Coronary artery (tissue), 2 donors: ENCODE measurements around the gene NOC4L.

Source experiments
- DNase-seq: peaks from one replicate; pipeline ENCODE4 v3.0.0-alpha.2; 2017; ENCODE audit warnings: low spot score
- H3K27ac ChIP-seq, 2 donors: fragments of 200-600 bp; sonication (generic); one replicate each; pipeline ENCODE4 v1.5.1; 2016 to 2019
- H3K4me3 ChIP-seq: fragments of 200-600 bp; sonication (generic); 2 replicates; pipeline ENCODE4 v1.5.1; 2016; ENCODE audit warnings: mild to moderate bottlenecking, moderate library complexity
- TF ChIP-seq, protein P1 (sequence below): fragments of 200-600 bp; sonication (generic); IDR thresholded peaks from one replicate; pipeline ENCODE4 v1.5.1; 2019; ENCODE audit warnings: antibody characterized with exemption

The NOC4L gene

DNA sequence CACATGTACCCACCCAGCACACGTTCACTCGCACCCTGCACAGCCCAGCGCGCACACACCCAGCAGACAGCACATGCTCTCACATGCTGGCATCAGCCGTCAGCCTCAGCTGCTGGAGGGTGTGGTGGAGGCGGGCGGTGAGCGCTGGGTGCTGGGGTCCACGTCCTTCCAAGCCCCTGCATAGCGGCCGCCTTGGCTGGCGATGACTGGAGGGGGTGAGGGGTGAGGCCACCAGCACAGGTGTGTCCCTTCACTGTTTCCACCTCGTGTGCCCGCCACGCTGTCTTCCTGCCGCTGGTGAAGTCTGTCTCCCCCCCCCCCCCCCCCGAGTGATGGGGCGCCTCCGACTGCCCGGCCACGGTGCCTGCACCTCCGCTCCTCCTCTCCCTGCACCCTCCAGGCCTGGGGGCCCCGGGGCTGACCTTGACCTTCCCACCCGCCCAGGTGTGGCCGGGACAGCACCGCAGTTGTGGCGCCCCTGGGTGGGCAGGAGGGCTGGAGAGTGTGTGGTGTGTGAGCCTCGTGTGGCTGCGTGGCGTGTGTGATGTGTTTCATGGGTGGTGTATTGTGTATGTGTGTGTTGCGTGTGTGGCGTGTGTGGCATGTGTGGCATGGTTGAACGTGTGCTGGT lies 37.4 kb downstream of the NOC4L start:
- Histone ChIP-seq H3K4me3 (no peak overlapping the region), H3K27ac (no peak overlapping the region)
- DNase-seq = no peak
- TF ChIP-seq, protein P1, sequence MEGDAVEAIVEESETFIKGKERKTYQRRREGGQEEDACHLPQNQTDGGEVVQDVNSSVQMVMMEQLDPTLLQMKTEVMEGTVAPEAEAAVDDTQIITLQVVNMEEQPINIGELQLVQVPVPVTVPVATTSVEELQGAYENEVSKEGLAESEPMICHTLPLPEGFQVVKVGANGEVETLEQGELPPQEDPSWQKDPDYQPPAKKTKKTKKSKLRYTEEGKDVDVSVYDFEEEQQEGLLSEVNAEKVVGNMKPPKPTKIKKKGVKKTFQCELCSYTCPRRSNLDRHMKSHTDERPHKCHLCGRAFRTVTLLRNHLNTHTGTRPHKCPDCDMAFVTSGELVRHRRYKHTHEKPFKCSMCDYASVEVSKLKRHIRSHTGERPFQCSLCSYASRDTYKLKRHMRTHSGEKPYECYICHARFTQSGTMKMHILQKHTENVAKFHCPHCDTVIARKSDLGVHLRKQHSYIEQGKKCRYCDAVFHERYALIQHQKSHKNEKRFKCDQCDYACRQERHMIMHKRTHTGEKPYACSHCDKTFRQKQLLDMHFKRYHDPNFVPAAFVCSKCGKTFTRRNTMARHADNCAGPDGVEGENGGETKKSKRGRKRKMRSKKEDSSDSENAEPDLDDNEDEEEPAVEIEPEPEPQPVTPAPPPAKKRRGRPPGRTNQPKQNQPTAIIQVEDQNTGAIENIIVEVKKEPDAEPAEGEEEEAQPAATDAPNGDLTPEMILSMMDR = no peak

DNA sequence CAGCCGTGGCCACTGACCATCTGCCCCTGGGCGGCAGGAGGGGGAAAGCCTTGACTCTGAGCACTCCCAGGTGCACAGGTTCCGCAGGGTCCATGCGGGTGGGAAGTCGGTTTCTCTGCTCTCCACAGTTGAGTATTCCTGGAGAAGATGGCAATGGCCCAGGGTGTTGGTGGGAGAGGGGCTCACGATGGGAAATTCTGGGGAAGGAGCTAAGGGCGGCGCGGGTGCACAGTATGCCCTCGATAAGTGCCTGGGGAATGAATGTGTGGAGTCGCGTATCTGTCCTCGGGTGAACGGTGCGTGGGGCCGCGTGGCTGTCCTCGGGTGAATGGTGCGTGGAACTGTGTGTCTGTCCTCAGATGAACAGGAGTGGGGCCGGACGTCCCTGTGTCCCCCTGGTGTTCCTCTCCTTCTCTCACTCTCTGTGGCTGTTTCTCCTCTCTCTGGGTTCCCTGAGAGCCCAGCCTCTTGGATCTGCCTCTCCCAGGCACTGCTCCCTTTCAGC lies 38.0 kb downstream of the NOC4L start:
- Histone ChIP-seq H3K4me3 (no peak overlapping the region), H3K27ac (no peak overlapping the region)
- TF ChIP-seq, protein P1 = no peak
- no peak for DNase-seq

DNA sequence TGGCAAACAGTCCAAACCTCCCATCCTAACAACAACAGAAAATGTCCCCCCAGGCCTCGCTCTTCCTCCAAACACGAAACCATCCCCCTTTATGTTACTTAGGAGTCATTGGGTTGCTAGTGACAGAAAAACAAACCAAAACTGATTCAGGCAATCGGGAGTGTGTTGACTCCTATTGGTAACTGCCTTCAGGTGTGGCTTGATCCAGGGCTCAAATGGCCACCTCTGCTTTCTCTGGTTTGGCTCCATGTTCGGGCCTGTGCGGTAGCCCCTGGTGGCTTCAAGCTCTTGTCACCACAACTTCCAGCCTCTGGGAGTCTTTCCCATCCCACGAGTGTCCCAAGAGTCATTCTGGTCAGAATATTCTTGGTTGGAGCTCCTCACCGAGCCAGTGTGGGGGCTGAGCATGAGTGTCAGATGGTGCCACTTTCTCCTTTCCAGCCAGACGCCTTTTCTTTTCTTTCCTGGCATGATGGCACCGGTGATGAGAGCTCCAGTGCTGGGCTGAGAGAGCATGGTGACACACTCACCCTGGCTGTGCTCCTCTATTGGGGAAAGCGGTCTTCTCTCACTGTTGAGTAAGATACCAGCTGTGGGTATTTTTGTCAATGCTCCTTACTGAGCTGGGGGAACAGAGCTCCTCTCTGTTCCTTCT lies 38.6 kb downstream of the NOC4L start:
- H3K4me3 ChIP-seq = no peak overlapping the region
- H3K27ac ChIP-seq = no peak overlapping the region
- no peak for DNase-seq
- TF ChIP-seq, protein P1 = no peak

DNA sequence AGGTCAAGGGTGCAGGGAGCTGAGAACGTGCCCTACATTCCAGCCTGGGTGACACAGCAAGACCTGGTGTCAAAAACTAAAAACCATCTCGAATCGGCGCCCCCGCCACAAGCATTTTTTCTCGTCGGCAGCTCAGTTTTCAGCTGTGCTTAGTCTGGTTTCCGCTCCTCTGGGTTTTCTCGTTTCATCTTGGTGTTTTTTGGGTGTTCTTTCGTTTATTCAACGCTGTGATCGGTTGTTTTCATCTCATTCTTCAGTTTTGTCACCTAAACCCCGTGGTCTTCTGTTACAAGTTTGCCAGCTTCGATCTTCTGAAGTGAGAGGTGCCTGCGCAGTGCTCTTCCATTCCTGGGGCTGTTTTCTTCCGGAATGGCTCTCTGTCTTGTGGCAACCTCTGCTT lies 41.4 kb downstream of the NOC4L start:
- Histone ChIP-seq H3K27ac (no peak overlapping the region), H3K4me3 (no peak overlapping the region)
- TF ChIP-seq, protein P1 = no peak
- DNase-seq = no peak

DNA sequence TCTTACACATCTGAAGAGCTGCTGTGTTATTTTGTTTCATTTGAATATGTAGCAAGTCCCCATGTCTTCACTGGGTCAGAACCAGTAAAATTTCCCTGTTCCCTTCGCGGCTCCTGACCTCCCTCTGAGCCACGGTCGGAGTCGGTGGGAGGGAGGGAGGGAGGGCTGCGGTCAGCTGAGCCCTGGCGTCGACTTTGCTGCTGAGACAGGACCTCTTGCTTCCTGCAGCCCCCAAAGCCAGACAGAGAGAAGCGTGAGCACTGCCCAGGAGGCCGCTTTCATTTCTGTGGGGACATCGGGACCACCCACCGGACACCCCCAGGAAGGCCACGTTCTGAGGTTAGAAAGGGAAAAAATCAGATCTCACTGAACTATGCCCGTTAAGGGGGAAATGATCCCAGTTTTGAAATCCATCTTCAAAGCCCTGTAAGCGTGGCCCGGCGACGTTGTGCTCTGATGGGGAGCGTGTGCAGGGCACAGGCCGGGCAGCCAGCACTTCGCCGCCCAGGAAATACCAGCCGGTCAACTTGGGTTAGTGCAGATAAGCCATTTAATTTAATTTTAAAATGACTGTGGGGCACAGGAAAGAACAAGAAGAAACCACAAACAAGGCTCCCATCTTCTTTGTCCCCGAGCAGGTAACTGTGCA lies 42.1 kb downstream of the NOC4L start:
- TF ChIP-seq, protein P1 = no peak
- peak overlapping the region; percentile 40 for H3K4me3 ChIP-seq
- no peak overlapping the region for H3K27ac ChIP-seq
- no peak for DNase-seq

DNA sequence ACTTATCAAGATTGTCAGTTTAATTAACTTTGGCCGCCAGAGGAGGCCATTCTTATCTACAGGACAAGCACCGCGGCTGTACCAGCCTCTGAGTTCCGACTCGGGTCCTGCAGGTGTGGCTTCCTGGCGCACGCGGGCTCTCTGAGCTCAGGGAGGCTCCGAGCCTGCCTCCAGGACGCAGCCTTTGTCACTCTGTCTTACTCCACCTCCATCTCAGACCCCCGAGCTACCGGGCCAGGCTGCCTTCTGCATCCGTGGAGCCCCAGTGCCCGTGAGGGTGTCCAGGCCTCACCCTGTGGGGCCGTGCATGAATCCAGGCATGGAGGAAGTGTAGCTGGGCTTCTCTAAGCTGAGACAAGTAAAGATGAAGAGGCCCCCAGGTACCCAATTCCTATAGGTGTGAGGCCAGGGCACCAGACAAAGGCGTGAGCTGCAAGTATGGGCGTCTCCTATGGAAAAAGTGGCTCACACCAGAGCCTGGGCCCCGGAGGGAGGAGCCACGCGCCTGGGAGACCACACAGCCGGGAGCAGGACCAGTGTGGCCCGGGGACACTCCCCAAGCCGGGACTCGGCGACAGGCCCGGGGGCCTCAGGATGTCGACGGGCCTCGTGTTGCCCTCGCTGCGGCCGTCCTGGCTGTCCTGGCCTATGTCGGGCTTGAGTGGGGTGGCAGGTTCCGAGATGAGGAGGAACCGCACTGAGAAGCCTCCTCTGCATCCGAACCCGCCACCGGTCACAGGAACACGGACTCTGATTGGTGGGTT lies 42.8 kb downstream of the NOC4L start:
- Histone ChIP-seq H3K27ac (no peak overlapping the region), H3K4me3 (peak overlapping the region; percentile 40)
- DNase-seq = no peak
- TF ChIP-seq, protein P1 = no peak
